AG04450 (cell line): ENCODE measurements around the gene LRRC10. TPM values are rescaled to one million over a fixed set of nuclear protein-coding genes. Genes with fewer than 3 reads are reported as not detected.

ENCODE experiments used
- CTCF ChIA-PET: fragments of 300-600, 350-600 bp; formaldehyde crosslinking; extraction: SDS; loops from one replicate; lab custom pipeline; 2022; ENCODE audit warnings: antibody characterized with exemption, inconsistent platforms; lab: Charles Lee
- POLR2A ChIA-PET: fragments of 350-600 bp; formaldehyde crosslinking; extraction: SDS; loops from one replicate; lab custom pipeline; 2021; ENCODE audit warnings: antibody characterized with exemption, inconsistent platforms; lab: Yijun Ruan, JAX
- DNase-seq: peaks from one replicate; pipeline ENCODE4 v3.0.0-alpha.2; 2011; ENCODE audit warnings: low read depth, low spot score
- H3K27ac ChIP-seq: one replicate; pipeline ENCODE4 v1.5.1; 2012; ENCODE audit warnings: low read depth, low read length, control low read depth
- H3K27me3 ChIP-seq: one replicate; pipeline ENCODE4 v1.6.0; 2012; ENCODE audit warnings: low read length; ENCODE audit not compliant: control insufficient read depth, insufficient read depth
- H3K4me3 ChIP-seq: 2 replicates; pipeline ENCODE4 v1.5.1; 2011; ENCODE audit warnings: mild to moderate bottlenecking, low read depth, low read length, control low read depth
- H3K9me3 ChIP-seq: 2 replicates; pipeline ENCODE4 v1.5.1; 2012; ENCODE audit warnings: low read length; ENCODE audit not compliant: control insufficient read depth, insufficient read depth
- polyA plus RNA-seq: library from polyadenylated mRNA; depleted of rRNA; stranded (reverse); fragments of >200 nt; gene quantifications from 2 replicates; pipeline ENCODE4 v1.2.3, GENCODE V29; 2011
- TF ChIP-seq, protein P1 (sequence below): IDR thresholded peaks from 2 replicates; pipeline ENCODE4 v1.5.1; 2011; ENCODE audit warnings: low read depth, low read length, control low read depth, inconsistent platforms

The LRRC10 gene
- polyA plus RNA-seq, 1 experiment: not detected

DNA sequence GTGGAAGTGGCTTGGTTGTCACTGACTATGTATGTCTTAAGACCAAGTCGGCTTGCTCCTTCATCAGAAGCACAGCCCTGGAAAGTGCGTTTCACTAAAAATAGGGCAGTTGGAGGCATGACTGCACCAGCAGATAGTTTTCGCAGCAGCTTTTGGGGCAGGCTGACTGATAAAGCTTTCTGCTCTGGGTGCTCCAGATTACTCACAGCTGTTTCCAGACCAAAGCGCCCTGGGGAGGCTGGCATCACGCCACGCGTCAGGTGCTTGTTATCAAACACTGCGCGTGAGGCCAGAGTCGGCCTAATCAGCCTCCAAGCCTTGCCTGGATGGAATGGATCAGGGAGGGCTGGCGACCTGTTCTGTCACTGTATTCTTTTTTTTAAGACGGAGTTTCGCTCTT is 13.3 kb upstream of the LRRC10 start:
- peak; percentile 16 for DNase-seq
- ChIA-PET POLR2A (no interaction called here), CTCF (interaction anchor here (0.5 to 1.5 kb wide), 2 partner anchors 15 to 16 kb away, joined by 4 to 14 read pairs; no protein-coding TSS in a partner anchor)
- Histone ChIP-seq H3K9me3 (no peaks in the 10 kb centered on the region), H3K4me3 (no peak overlapping the region), H3K27ac (no peak overlapping the region), H3K27me3 (peaks cover 17% of the 10 kb centered on the region)
- TF ChIP-seq, protein P1, sequence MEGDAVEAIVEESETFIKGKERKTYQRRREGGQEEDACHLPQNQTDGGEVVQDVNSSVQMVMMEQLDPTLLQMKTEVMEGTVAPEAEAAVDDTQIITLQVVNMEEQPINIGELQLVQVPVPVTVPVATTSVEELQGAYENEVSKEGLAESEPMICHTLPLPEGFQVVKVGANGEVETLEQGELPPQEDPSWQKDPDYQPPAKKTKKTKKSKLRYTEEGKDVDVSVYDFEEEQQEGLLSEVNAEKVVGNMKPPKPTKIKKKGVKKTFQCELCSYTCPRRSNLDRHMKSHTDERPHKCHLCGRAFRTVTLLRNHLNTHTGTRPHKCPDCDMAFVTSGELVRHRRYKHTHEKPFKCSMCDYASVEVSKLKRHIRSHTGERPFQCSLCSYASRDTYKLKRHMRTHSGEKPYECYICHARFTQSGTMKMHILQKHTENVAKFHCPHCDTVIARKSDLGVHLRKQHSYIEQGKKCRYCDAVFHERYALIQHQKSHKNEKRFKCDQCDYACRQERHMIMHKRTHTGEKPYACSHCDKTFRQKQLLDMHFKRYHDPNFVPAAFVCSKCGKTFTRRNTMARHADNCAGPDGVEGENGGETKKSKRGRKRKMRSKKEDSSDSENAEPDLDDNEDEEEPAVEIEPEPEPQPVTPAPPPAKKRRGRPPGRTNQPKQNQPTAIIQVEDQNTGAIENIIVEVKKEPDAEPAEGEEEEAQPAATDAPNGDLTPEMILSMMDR: no peak

DNA sequence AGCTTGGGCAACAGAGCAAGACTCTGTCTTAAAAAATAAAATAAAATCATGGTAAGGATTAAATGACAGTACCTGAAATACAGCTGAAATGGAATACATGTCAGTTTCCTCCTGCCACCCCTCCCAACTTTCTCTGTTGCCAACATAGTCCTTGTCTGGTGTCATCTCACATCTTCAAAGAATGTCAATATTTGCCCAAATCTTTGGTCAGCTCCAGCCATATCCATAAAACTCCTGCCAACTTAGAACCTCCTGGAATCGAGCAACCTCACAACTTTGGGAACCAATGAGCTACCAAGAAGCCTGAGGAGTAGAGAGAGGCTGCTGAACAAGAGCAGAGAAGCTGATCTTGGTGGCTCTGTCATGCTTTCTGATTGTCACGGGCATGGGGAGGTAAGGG is 10.8 kb upstream of the LRRC10 start:
- Histone ChIP-seq H3K4me3 (no peak overlapping the region), H3K27ac (no peak overlapping the region), H3K27me3 (peaks cover 17% of the 10 kb centered on the region), H3K9me3 (no peaks in the 10 kb centered on the region; the same call in 1 of the 2 replicates)
- DNase-seq: no peak
- TF ChIP-seq, protein P1: no peak
- POLR2A ChIA-PET: no interaction called here
- CTCF ChIA-PET: interaction anchor here (1.0 to 7.0 kb wide), 4 partner anchors 9 to 264 kb away, joined by 3 to 48 read pairs (median 6); no protein-coding TSS in a partner anchor

DNA sequence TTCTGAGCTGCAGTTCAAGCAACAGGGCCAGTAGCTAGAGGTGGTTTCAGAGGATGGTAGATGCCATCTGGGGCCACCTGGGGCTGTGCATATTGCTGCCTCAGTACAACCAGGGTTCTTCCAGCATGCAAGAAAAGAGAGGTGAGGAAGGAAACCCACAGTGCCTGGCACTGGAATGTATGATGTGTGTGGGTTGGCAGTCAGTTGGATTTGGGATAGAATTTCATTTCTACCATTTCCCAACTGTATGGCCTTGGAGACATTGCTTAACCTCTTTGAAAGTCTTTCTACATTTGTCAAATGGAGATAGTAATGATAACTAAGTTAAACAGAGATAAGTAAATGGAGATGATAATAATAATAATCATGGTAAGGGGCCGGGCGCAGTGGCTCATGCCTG is 10.2 kb upstream of the LRRC10 start:
- H3K4me3 ChIP-seq: no peak overlapping the region
- TF ChIP-seq, protein P1: no peak
- POLR2A ChIA-PET: no interaction called here
- DNase-seq: no peak
- no peak overlapping the region for H3K27ac ChIP-seq
- H3K9me3 ChIP-seq: no peaks in the 10 kb centered on the region; the same call in 1 of the 2 replicates
- peaks cover 16% of the 10 kb centered on the region for H3K27me3 ChIP-seq
- CTCF ChIA-PET: interaction anchor here (0.7 to 7.0 kb wide), 4 partner anchors 10 to 264 kb away, joined by 3 to 48 read pairs (median 6); no protein-coding TSS in a partner anchor

- Histone ChIP-seq H3K27me3 (peaks cover 18% of the 10 kb centered on the region), H3K9me3 (no peaks in the 10 kb centered on the region; the same call in 1 of the 2 replicates), H3K27ac (no peak overlapping the region), H3K4me3 (no peak overlapping the region)
- no peak for DNase-seq
- TF ChIP-seq, protein P1: no peak
- ChIA-PET CTCF (interaction anchor here (7.0 kb wide), 1 partner anchor 19 kb away, joined by 48 read pairs; no protein-coding TSS in a partner anchor), POLR2A (no interaction called here)
Observed at GRCh38 chr12:69620077-69620476, 9.4 kb upstream of the LRRC10 start.

GRCh38 chr12:69619050-69619449 is 8.3 kb upstream of the LRRC10 start:
- TF ChIP-seq, protein P1: no peak
- Histone ChIP-seq H3K27me3 (peaks cover 18% of the 10 kb centered on the region), H3K9me3 (no peaks in the 10 kb centered on the region; the same call in 1 of the 2 replicates), H3K4me3 (no peak overlapping the region), H3K27ac (no peak overlapping the region)
- POLR2A ChIA-PET: interaction anchor here (0.6 kb wide), 1 partner anchor 17 kb away, joined by 3 read pairs; no protein-coding TSS in a partner anchor
- DNase-seq: no peak
- CTCF ChIA-PET: interaction anchor here (0.6 to 7.0 kb wide), 2 partner anchors 20 to 353 kb away, joined by 7 to 48 read pairs; no protein-coding TSS in a partner anchor
